Measurements from ENCODE around the gene DTX2.
"Not testable (repeated sequence)": the region's sequence is repeated elsewhere in the genome, so short reads cannot be mapped to it uniquely, and the experiment has no call there.

DNA sequence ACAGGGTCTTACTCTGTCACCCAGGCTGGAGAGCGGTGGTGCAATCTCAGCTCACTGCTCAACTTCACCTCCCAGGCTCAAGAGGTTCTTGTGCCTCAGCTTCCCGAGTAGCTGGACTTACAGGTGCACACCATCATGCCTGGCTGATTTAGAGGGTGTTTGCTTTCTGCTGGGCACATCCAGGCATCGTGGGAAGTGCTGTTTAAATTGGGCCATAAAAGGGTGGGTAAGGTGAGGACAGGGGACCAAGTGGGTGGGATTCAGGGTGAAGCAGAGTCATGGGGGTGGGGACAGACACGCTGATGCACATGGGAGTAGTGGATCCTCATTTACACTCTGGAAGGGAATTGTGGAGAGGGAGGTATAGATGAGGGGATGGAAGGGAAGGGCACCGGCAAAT is 3.5 kb downstream of the DTX2 start:
- TF ChIP-seq EZH2 (IDR thresholded peaks at IDR 0.05; ENCODE audit: borderline replicate concordance, insufficient read depth, low read depth, low read length, poor library complexity, severe bottlenecking), result not testable (repeated sequence)
- TF ChIP-seq, protein P1, sequence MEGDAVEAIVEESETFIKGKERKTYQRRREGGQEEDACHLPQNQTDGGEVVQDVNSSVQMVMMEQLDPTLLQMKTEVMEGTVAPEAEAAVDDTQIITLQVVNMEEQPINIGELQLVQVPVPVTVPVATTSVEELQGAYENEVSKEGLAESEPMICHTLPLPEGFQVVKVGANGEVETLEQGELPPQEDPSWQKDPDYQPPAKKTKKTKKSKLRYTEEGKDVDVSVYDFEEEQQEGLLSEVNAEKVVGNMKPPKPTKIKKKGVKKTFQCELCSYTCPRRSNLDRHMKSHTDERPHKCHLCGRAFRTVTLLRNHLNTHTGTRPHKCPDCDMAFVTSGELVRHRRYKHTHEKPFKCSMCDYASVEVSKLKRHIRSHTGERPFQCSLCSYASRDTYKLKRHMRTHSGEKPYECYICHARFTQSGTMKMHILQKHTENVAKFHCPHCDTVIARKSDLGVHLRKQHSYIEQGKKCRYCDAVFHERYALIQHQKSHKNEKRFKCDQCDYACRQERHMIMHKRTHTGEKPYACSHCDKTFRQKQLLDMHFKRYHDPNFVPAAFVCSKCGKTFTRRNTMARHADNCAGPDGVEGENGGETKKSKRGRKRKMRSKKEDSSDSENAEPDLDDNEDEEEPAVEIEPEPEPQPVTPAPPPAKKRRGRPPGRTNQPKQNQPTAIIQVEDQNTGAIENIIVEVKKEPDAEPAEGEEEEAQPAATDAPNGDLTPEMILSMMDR (IDR thresholded peaks at IDR 0.05), result not testable (repeated sequence)

Data from B cell (primary cell).